H9 (cell line): Measurements from ENCODE around the gene SEMA3D. TPM values are rescaled to one million over a fixed set of nuclear protein-coding genes. Genes with fewer than 3 reads are reported as not detected.

ENCODE experiments used
- DNase-seq: peaks from one replicate; pipeline ENCODE4 v3.0.0-alpha.2; 2017
- H2AFZ ChIP-seq: one replicate; pipeline ENCODE4 v1.6.1; 2013; ENCODE audit warnings: mild to moderate bottlenecking, low read length, control low read depth, moderate library complexity
- H2AK5ac ChIP-seq: 2 replicates; pipeline ENCODE4 v1.6.1; 2013; ENCODE audit warnings: low read length, control low read depth, mixed read lengths; ENCODE audit not compliant: insufficient read length
- H2BK120ac ChIP-seq: one replicate; pipeline ENCODE4 v1.6.1; 2013; ENCODE audit warnings: low read depth, mild to moderate bottlenecking, low read length, control low read depth, inconsistent platforms; ENCODE audit not compliant: poor library complexity, severe bottlenecking
- H2BK12ac ChIP-seq: 2 replicates; pipeline ENCODE4 v1.6.1; 2013; ENCODE audit warnings: low read length, control low read depth, mixed read lengths, low read depth; ENCODE audit not compliant: insufficient read length
- H2BK15ac ChIP-seq: 2 replicates; pipeline ENCODE4 v1.6.1; 2013; ENCODE audit warnings: low read depth, low read length, control low read depth
- H2BK20ac ChIP-seq: one replicate; pipeline ENCODE4 v1.6.1; 2013; ENCODE audit warnings: low read depth, mild to moderate bottlenecking, low read length, control low read depth, inconsistent platforms; ENCODE audit not compliant: poor library complexity, severe bottlenecking
- H2BK5ac ChIP-seq: 2 replicates; pipeline ENCODE4 v1.6.1; 2013; ENCODE audit warnings: low read length, control low read depth, mixed read lengths; ENCODE audit not compliant: insufficient read length
- H3K14ac ChIP-seq: 2 replicates; pipeline ENCODE4 v1.6.1; 2013; ENCODE audit warnings: low read length, control low read depth; ENCODE audit not compliant: insufficient read depth
- H3K18ac ChIP-seq: 2 replicates; pipeline ENCODE4 v1.6.1; 2013; ENCODE audit warnings: low read depth, mild to moderate bottlenecking, mixed read lengths, low read length, control low read depth; ENCODE audit not compliant: insufficient read length
- H3K23ac ChIP-seq: 2 replicates; pipeline ENCODE4 v1.6.1; 2013; ENCODE audit warnings: low read length, control low read depth, mixed read lengths, low read depth; ENCODE audit not compliant: insufficient read length
- H3K23me2 ChIP-seq: 2 replicates; pipeline ENCODE4 v1.6.1; 2013; ENCODE audit warnings: low read depth, mild to moderate bottlenecking, mixed read lengths, low read length, control low read depth; ENCODE audit not compliant: insufficient read length, poor library complexity, severe bottlenecking
- H3K27ac ChIP-seq: 2 replicates; pipeline ENCODE4 v1.5.1; 2013; ENCODE audit warnings: low read length, control low read depth, mixed read lengths, low read depth; ENCODE audit not compliant: insufficient read length
- H3K27me3 ChIP-seq: 2 replicates; pipeline ENCODE4 v1.6.1; 2013; ENCODE audit warnings: low read length, control low read depth, inconsistent platforms; ENCODE audit not compliant: insufficient read depth
- H3K4ac ChIP-seq: 2 replicates; pipeline ENCODE4 v1.6.1; 2013; ENCODE audit warnings: low read depth, mild to moderate bottlenecking, control low read depth, inconsistent platforms, low read length, moderate library complexity
- H3K4me1 ChIP-seq: 2 replicates; pipeline ENCODE4 v1.6.1; 2013; ENCODE audit warnings: low read length, control low read depth, inconsistent platforms; ENCODE audit not compliant: insufficient read depth
- H3K4me2 ChIP-seq: 2 replicates; pipeline ENCODE4 v1.6.1; 2013; ENCODE audit warnings: low read length, control low read depth, mixed read lengths; ENCODE audit not compliant: insufficient read length, insufficient read depth
- H3K56ac ChIP-seq: 2 replicates; pipeline ENCODE4 v1.6.1; 2013; ENCODE audit warnings: low read depth, mild to moderate bottlenecking, mixed read lengths, low read length, control low read depth; ENCODE audit not compliant: insufficient read length
- H3K79me1 ChIP-seq: 2 replicates; pipeline ENCODE4 v1.6.1; 2013; ENCODE audit warnings: low read depth, mild to moderate bottlenecking, moderate library complexity, low read length, control low read depth, inconsistent platforms; ENCODE audit not compliant: insufficient read depth, poor library complexity, severe bottlenecking
- H3K79me2 ChIP-seq: 2 replicates; pipeline ENCODE4 v1.6.1; 2013; ENCODE audit warnings: low read length, control low read depth, inconsistent platforms; ENCODE audit not compliant: insufficient read depth
- H3K9ac ChIP-seq: 2 replicates; pipeline ENCODE4 v1.6.1; 2013; ENCODE audit warnings: low read length, control low read depth, mixed read lengths; ENCODE audit not compliant: insufficient read length; ENCODE audit errors: extremely low read depth
- H3K9me3 ChIP-seq: one replicate; pipeline ENCODE4 v1.6.1; 2013; ENCODE audit warnings: low read depth, low read length, inconsistent platforms; ENCODE audit not compliant: control insufficient read depth
- H3T11ph ChIP-seq: one replicate; pipeline ENCODE4 v1.6.1; 2013; ENCODE audit warnings: mild to moderate bottlenecking, low read length, control low read depth, inconsistent platforms
- H4K20me1 ChIP-seq: one replicate; pipeline ENCODE4 v1.6.1; 2013; ENCODE audit not compliant: control insufficient read depth, insufficient read length, insufficient read depth
- H4K5ac ChIP-seq: 2 replicates; pipeline ENCODE4 v1.6.1; 2013; ENCODE audit warnings: low read depth, mild to moderate bottlenecking, mixed read lengths, low read length, control low read depth; ENCODE audit not compliant: insufficient read length
- H4K8ac ChIP-seq: replicated peaks from 2 replicates; pipeline ENCODE4 v1.6.1; 2013; ENCODE audit warnings: low read length, control low read depth, mixed read lengths, low read depth; ENCODE audit not compliant: insufficient read length
- H4K91ac ChIP-seq: 2 replicates; pipeline ENCODE4 v1.6.1; 2013; ENCODE audit warnings: low read depth, mild to moderate bottlenecking, moderate library complexity, mixed read lengths, low read length, control low read depth; ENCODE audit not compliant: insufficient read length
- H3K27ac Mint-ChIP-seq, 3 experiments: 2 replicates in 2 of 3; 3 replicates in 1 of 3; pipeline ENCODE4 v1.8.0; 2020 to 2021; ENCODE audit warnings: mixed read lengths in 3 of 3, mild to moderate bottlenecking in 1 of 3, moderate library complexity in 1 of 3
- H3K27me3 Mint-ChIP-seq: 2 replicates; pipeline ENCODE4 v1.8.0; 2021; ENCODE audit warnings: low read depth, mild to moderate bottlenecking, moderate library complexity, mixed read lengths
- H3K36me3 Mint-ChIP-seq, 3 experiments: 2 replicates in 2 of 3; 3 replicates in 1 of 3; pipeline ENCODE4 v1.8.0; 2020 to 2021; ENCODE audit warnings: low read depth in 3 of 3, mixed read lengths in 3 of 3; ENCODE audit not compliant: insufficient read depth in 1 of 3
- H3K4me1 Mint-ChIP-seq, 2 experiments: 2 replicates each; pipeline ENCODE4 v1.8.0; 2020; ENCODE audit warnings: mixed read lengths in 2 of 2
- H3K4me3 Mint-ChIP-seq, 2 experiments: 2 replicates in 1 of 2; 3 replicates in 1 of 2; pipeline ENCODE4 v1.8.0; 2020 to 2021; ENCODE audit warnings: mild to moderate bottlenecking in 2 of 2, mixed read lengths in 2 of 2, moderate library complexity in 1 of 2
- H3K9me3 Mint-ChIP-seq, 2 experiments: 2 replicates in 1 of 2; 3 replicates in 1 of 2; pipeline ENCODE4 v1.8.0; 2020; ENCODE audit warnings: mild to moderate bottlenecking in 2 of 2, mixed read lengths in 2 of 2, moderate library complexity in 1 of 2
- CTCF ChIP-seq: fragments of 200-600 bp; sonication (generic); conservative IDR thresholded peaks from 3 replicates; pipeline ENCODE4 v1.8.0; 2021; ENCODE audit warnings: antibody characterized with exemption, mild to moderate bottlenecking
- total RNA-seq: library from RNA; stranded (reverse); gene quantifications from 2 replicates; pipeline ENCODE4 v1.2.1, GENCODE V29; 2021

SEMA3D gene
- total RNA-seq, 1 experiment from 2014 or later = 5.4 TPM

DNA sequence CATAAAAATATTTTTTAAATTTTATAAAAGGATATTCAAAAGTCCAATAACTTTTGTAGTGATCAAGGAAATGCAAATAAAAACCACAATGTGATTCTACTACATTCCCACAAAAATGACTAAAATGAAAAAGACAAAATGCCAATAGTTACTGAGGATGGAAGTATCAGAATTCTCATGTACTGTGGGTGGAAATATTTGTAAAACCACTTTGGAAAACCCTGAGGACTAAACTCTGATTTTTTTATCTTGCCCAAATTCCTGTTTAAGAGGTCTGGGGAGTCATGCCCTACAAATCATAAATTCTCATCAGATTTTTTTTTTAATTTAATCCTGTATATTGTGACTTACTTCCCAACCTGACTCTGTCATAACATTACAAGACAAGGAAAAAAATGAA, 9.8 kb upstream of the SEMA3D start:
- Histone ChIP-seq H4K8ac (no peak overlapping the region), H3K23ac (no peak overlapping the region), H2BK12ac (no peak overlapping the region), H3K4ac (no peak overlapping the region), H2AK5ac (no peak overlapping the region), H2BK15ac (no peak overlapping the region), H3K27ac (no peak overlapping the region), H4K91ac (no peak overlapping the region), H3K9me3 (no peaks in the 10 kb centered on the region), H3K79me1 (no peaks in the 10 kb centered on the region), H3K4me2 (no peak overlapping the region), H2BK120ac (no peak overlapping the region), H3K79me2 (no peaks in the 10 kb centered on the region), H3K27me3 (no peaks in the 10 kb centered on the region), H3K9ac (no peak overlapping the region), H3T11ph (no peak overlapping the region), H2BK5ac (no peak overlapping the region), H3K18ac (no peak overlapping the region), H3K14ac (no peak overlapping the region), H4K20me1 (no peaks in the 10 kb centered on the region), H3K23me2 (no peaks in the 10 kb centered on the region), H2AFZ (no peak overlapping the region), H4K5ac (no peak overlapping the region), H2BK20ac (no peak overlapping the region), H3K4me1 (no peaks in the 10 kb centered on the region), H3K56ac (no peak overlapping the region)
- no peak for DNase-seq
- H3K27me3 Mint-ChIP-seq = no peaks in the 10 kb centered on the region
- peaks cover 12 to 20% (median 17%) of the 10 kb centered on the region in 3 experiments for H3K36me3 Mint-ChIP-seq
- peaks cover 45 to 46% of the 10 kb centered on the region in 2 experiments for H3K4me1 Mint-ChIP-seq
- peak overlapping the region in 1 of 3 experiments; percentile 70; a peak in 1 of 7 replicates for H3K27ac Mint-ChIP-seq
- TF ChIP-seq CTCF = no peak
- peaks cover 16 to 17% of the 10 kb centered on the region in 2 experiments for H3K9me3 Mint-ChIP-seq
- H3K4me3 Mint-ChIP-seq = no peak overlapping the region
